GM18505 (cell line): ENCODE results near the gene ACP7.

Source experiments
- ATAC-seq: cut with Tn5 transposase; IDR thresholded peaks from one replicate; pipeline ENCODE4 v1.9.1; 2021; ENCODE audit not compliant: unreplicated experiment
- POLR2A ChIP-seq: IDR thresholded peaks from 4 replicates; pipeline ENCODE4 v1.6.1; 2011; ENCODE audit warnings: borderline replicate concordance; ENCODE audit not compliant: insufficient read depth, insufficient read length; ENCODE audit errors: extremely low read depth

The ACP7 gene

GRCh38 chr19:39083983-39084731 is at the start of gene ACP7:
Gene ACP7 (plus strand): TSS chr19:39084368. CDS start chr19:39085270, 902 bp downstream.
- TF ChIP-seq POLR2A = no peak

GRCh38 chr19:39036581-39036980 is 47.6 kb upstream of the ACP7 start:
- no peak for ATAC-seq
- no peak for TF ChIP-seq POLR2A

More at GRCh38 chr19:39083983-39084731, at the start of gene ACP7:
- ATAC-seq = no peak

GRCh38 chr19:39037194-39037593 is 47.0 kb upstream of the ACP7 start:
- no peak for ATAC-seq
- TF ChIP-seq POLR2A = no peak

GRCh38 chr19:39038098-39038497 is 46.1 kb upstream of the ACP7 start:
- no peak for ATAC-seq
- TF ChIP-seq POLR2A = no peak

GRCh38 chr19:39045506-39045905 is 38.7 kb upstream of the ACP7 start:
- no peak for ATAC-seq
- TF ChIP-seq POLR2A = no peak

GRCh38 chr19:39046037-39046821 is 37.9 kb upstream of the ACP7 start:
- no peak for TF ChIP-seq POLR2A
- no peak for ATAC-seq

GRCh38 chr19:39047073-39047472 is 37.1 kb upstream of the ACP7 start:
- ATAC-seq = no peak
- no peak for TF ChIP-seq POLR2A

GRCh38 chr19:39052243-39052746 is 31.9 kb upstream of the ACP7 start:
- no peak for TF ChIP-seq POLR2A
- ATAC-seq = no peak

GRCh38 chr19:39052846-39053245 is 31.3 kb upstream of the ACP7 start:
- TF ChIP-seq POLR2A = no peak
- ATAC-seq = no peak

- ATAC-seq = no peak
Measured at GRCh38 chr19:39053276-39054090, 30.7 kb upstream of the ACP7 start.

GRCh38 chr19:39054091-39054470 is 30.1 kb upstream of the ACP7 start:
- no peak for ATAC-seq
- no peak for TF ChIP-seq POLR2A

More at GRCh38 chr19:39053276-39054090, 30.7 kb upstream of the ACP7 start:
- no peak for TF ChIP-seq POLR2A

- no peak for TF ChIP-seq POLR2A
- ATAC-seq = no peak
Measured at GRCh38 chr19:39057615-39058014, 26.6 kb upstream of the ACP7 start.

- ATAC-seq = no peak
- no peak for TF ChIP-seq POLR2A
Measured at GRCh38 chr19:39059302-39059701, 24.9 kb upstream of the ACP7 start.
